ENCODE data around the gene OVOL3. TPM values are rescaled to one million over a fixed set of nuclear protein-coding genes. Genes with fewer than 3 reads are reported as not detected.
A peak's percentile ranks its signal among the peaks of the same experiment; 100 is the strongest.

Gene OVOL3
- total RNA-seq, 1 experiment from 2014 or later, result not detected

- Histone ChIP-seq H3K4me3 (peak within 1 kb of the TSS; percentile 100), H3K27me3 (ENCODE audit: insufficient read depth, low read depth) (no peaks in the 10 kb centered on the region), H3K9me2 (ENCODE audit: insufficient read depth) (no peaks in the 10 kb centered on the region), H4K20me1 (ENCODE audit: insufficient read depth) (no peaks in the 10 kb centered on the region; the same call in 1 of the 2 replicates), H3F3A (ENCODE audit: insufficient read depth, low read depth) (peaks cover 18% of the 10 kb centered on the region; the same call in 1 of the 2 replicates), H3K4me2 (peak within 1 kb of the TSS; percentile 88), H2AFZ (peak within 1 kb of the TSS; percentile 97), H3K36me3 (ENCODE audit: low read depth) (no peaks in the 10 kb centered on the region), H3K4me1 (replicated peaks; ENCODE audit: insufficient read depth) (peaks cover 12% of the 10 kb centered on the region), H3K27ac (peak within 1 kb of the TSS; percentile 67), H3K79me2 (ENCODE audit: low read depth) (peaks cover 24% of the 10 kb centered on the region), H3K9me3 (ENCODE audit: insufficient read depth, low read depth) (no peaks in the 10 kb centered on the region)
- peak; percentile 99 for DNase-seq
- ChIA-PET POLR2A (ENCODE audit: unreplicated experiment) (interaction anchor here (0.6 to 0.9 kb wide), 5 partner anchors 10 to 1605 kb away, joined by 3 to 9 read pairs (median 6); partner anchors contain the start of gene ZNF146), CTCF (interaction anchor here (0.5 kb wide), 1 partner anchor 71 kb away, joined by 3 read pairs; no protein-coding TSS in a partner anchor)
- no peak for TF ChIP-seq EZH2 (IDR thresholded peaks at IDR 0.05; ENCODE audit: low read depth)
- TF ChIP-seq CTCF (conservative IDR thresholded peaks at IDR 0.05), result no peak
- no TSS peak for BruUV-seq (replicated peaks)
- intact Hi-C loops (cut with micrococcal nuclease; ENCODE audit: unreplicated experiment), result loop anchor here (1.0 to 10.0 kb wide), 3 partner anchors 24 to 60 kb away; partner anchors contain the start of genes THAP8 and WDR62
These were observed 3.9 kb downstream of the OVOL3 start, which contains the start of gene POLR2I for GRCh38 chr19:36114721-36115452. Gene POLR2I, minus strand, starts transcription at chr19:36114875. Its CDS starts 19 bp downstream, at chr19:36114856.

GRCh38 chr19:36115453-36116343 lies 4.8 kb downstream of the OVOL3 start, which contains the start of gene TBCB:
Gene TBCB, plus strand, starts transcription at chr19:36115468. Its CDS starts 93 bp downstream, at chr19:36115561.
- Histone ChIP-seq H3K36me3 (ENCODE audit: low read depth) (no peaks in the 10 kb centered on the region), H3K4me3 (peak within 1 kb of the TSS; percentile 100), H3K4me1 (replicated peaks; ENCODE audit: insufficient read depth) (peaks cover 12% of the 10 kb centered on the region), H3K9me3 (ENCODE audit: insufficient read depth, low read depth) (no peaks in the 10 kb centered on the region), H4K20me1 (ENCODE audit: insufficient read depth) (no peaks in the 10 kb centered on the region; the same call in 1 of the 2 replicates), H3K79me2 (ENCODE audit: low read depth) (peaks cover 24% of the 10 kb centered on the region), H3F3A (ENCODE audit: insufficient read depth, low read depth) (peaks cover 18% of the 10 kb centered on the region; the same call in 1 of the 2 replicates), H3K4me2 (peak within 1 kb of the TSS; percentile 88), H3K27ac (peak within 1 kb of the TSS; percentile 67), H3K27me3 (ENCODE audit: insufficient read depth, low read depth) (no peaks in the 10 kb centered on the region), H3K9me2 (ENCODE audit: insufficient read depth) (no peaks in the 10 kb centered on the region), H2AFZ (peak within 1 kb of the TSS; percentile 97)
- peak in 1 of 2 experiments; percentile 79 for DNase-seq
- TF ChIP-seq EZH2 (IDR thresholded peaks at IDR 0.05; ENCODE audit: low read depth) (no peak), CTCF (conservative IDR thresholded peaks at IDR 0.05) (no peak)
- intact Hi-C loops (cut with micrococcal nuclease; ENCODE audit: unreplicated experiment), result loop anchor here (1.0 to 10.0 kb wide), 3 partner anchors 24 to 61 kb away; partner anchors contain the start of genes THAP8 and WDR62
- BruUV-seq (replicated peaks), result no TSS peak
- ChIA-PET CTCF (interaction anchor here (0.5 kb wide), 1 partner anchor 72 kb away, joined by 3 read pairs; no protein-coding TSS in a partner anchor), POLR2A (ENCODE audit: unreplicated experiment) (interaction anchor here (0.6 to 0.9 kb wide), 3 partner anchors 11 to 1604 kb away, joined by 3 to 9 read pairs (median 3); no protein-coding TSS in a partner anchor)

- Histone ChIP-seq H4K20me1 (ENCODE audit: insufficient read depth) (no peaks in the 10 kb centered on the region; the same call in 1 of the 2 replicates), H3K9me2 (ENCODE audit: insufficient read depth) (no peaks in the 10 kb centered on the region), H2AFZ (0 out of 2 replicates have a peak overlapping the region, but pooled peaks have one; percentile 82), H3K27me3 (ENCODE audit: insufficient read depth, low read depth) (no peaks in the 10 kb centered on the region), H3K9me3 (ENCODE audit: insufficient read depth, low read depth) (no peaks in the 10 kb centered on the region), H3K27ac (no peak overlapping the region), H3K4me2 (peak overlapping the region; percentile 79), H3K36me3 (ENCODE audit: low read depth) (no peaks in the 10 kb centered on the region), H3K4me3 (peak overlapping the region; percentile 100), H3K4me1 (replicated peaks; ENCODE audit: insufficient read depth) (peaks cover 12% of the 10 kb centered on the region), H3F3A (ENCODE audit: insufficient read depth, low read depth) (peaks cover 18% of the 10 kb centered on the region; the same call in 1 of the 2 replicates), H3K79me2 (ENCODE audit: low read depth) (peaks cover 24% of the 10 kb centered on the region)
- ChIA-PET POLR2A (ENCODE audit: unreplicated experiment) (no interaction called here), CTCF (no interaction called here)
- intact Hi-C loops (cut with micrococcal nuclease; ENCODE audit: unreplicated experiment), result loop anchor here (10.0 kb wide), 1 partner anchor 61 kb away; the partner anchor contains the start of genes THAP8 and WDR62
- TF ChIP-seq CTCF (conservative IDR thresholded peaks at IDR 0.05), result no peak
- no peak for TF ChIP-seq EZH2 (IDR thresholded peaks at IDR 0.05; ENCODE audit: low read depth)
- no TSS peak for BruUV-seq (replicated peaks)
- DNase-seq, result no peak
These were observed 5.3 kb downstream of the OVOL3 start for GRCh38 chr19:36116344-36116637.
